GM20000 (cell line): ENCODE measurements around the gene CD44.

ENCODE experiments used
- DNase-seq: peaks from one replicate; pipeline ENCODE4 v3.0.0; 2012; ENCODE audit warnings: low spot score
- TF ChIP-seq, protein P1 (sequence below): IDR thresholded peaks from 2 replicates; pipeline ENCODE4 v1.5.1; 2012; ENCODE audit warnings: mild to moderate bottlenecking, control low read depth; ENCODE audit errors: extremely low read depth, missing control alignments

CD44 gene

DNA sequence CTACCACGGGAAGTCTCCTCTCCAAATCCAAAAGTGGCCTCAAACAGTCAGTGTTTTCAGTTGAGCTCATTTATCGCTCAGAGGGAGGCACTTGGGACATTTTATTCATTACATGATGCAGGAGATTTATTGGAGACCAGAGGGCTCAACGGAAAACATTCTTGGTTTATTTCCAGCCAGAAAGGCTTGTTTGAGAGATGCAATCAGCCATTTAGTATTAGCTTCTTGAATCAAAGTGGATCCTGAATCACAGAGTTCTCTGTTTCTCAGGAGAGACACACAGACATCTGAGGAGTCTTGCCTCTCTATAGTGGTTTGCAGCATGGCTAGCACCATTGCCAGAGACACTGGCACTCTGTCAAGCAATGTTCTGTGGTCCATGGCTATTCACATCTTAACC is 31.5 kb downstream of the CD44 start:
- TF ChIP-seq, protein P1, sequence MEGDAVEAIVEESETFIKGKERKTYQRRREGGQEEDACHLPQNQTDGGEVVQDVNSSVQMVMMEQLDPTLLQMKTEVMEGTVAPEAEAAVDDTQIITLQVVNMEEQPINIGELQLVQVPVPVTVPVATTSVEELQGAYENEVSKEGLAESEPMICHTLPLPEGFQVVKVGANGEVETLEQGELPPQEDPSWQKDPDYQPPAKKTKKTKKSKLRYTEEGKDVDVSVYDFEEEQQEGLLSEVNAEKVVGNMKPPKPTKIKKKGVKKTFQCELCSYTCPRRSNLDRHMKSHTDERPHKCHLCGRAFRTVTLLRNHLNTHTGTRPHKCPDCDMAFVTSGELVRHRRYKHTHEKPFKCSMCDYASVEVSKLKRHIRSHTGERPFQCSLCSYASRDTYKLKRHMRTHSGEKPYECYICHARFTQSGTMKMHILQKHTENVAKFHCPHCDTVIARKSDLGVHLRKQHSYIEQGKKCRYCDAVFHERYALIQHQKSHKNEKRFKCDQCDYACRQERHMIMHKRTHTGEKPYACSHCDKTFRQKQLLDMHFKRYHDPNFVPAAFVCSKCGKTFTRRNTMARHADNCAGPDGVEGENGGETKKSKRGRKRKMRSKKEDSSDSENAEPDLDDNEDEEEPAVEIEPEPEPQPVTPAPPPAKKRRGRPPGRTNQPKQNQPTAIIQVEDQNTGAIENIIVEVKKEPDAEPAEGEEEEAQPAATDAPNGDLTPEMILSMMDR = no peak
- no peak for DNase-seq

DNA sequence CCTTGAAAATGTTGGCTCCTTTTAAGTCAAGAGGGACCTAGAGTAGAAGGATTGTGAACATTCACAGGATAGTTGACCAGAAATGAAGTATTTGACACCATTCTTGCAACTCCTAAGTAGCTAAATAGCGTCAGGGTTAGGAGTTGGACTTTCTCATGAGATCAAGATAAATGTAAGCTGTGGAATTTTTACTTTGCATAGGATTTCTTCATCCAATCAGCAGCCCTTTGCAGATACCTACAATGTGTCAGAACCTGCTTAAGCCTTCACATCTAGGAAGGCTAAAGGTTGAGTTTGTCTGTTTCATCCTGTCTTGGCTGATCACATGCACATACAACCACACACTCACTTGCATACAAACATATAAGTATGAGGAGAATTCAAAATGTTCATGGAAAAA is 32.3 kb downstream of the CD44 start:
- TF ChIP-seq, protein P1 = no peak
- no peak for DNase-seq

DNA sequence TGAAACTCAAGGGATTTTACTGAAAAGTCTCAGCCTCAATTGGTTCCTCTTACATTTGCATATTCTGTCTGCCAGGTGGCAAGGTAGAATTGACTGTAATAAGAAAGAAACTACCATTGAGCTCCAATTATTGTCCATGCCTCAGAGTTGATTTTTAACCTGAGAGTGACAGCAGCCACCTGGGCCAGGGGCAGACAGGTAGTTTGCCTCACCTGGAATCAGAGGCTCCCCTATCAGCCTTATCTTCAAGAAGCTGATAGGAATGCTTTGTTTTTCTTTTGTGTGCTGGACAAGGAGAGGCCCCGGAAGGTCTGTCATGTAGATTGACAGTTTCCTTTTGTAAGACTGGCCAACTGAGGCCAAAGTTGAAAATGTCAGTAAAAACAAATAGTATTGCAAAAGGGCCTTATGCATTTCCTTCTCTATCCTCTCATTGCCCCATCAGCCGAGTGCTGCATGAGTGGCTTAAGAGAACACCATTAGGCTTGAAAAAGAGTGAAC is 34.1 kb downstream of the CD44 start:
- TF ChIP-seq, protein P1 = no peak
- DNase-seq = peak; percentile 15

DNA sequence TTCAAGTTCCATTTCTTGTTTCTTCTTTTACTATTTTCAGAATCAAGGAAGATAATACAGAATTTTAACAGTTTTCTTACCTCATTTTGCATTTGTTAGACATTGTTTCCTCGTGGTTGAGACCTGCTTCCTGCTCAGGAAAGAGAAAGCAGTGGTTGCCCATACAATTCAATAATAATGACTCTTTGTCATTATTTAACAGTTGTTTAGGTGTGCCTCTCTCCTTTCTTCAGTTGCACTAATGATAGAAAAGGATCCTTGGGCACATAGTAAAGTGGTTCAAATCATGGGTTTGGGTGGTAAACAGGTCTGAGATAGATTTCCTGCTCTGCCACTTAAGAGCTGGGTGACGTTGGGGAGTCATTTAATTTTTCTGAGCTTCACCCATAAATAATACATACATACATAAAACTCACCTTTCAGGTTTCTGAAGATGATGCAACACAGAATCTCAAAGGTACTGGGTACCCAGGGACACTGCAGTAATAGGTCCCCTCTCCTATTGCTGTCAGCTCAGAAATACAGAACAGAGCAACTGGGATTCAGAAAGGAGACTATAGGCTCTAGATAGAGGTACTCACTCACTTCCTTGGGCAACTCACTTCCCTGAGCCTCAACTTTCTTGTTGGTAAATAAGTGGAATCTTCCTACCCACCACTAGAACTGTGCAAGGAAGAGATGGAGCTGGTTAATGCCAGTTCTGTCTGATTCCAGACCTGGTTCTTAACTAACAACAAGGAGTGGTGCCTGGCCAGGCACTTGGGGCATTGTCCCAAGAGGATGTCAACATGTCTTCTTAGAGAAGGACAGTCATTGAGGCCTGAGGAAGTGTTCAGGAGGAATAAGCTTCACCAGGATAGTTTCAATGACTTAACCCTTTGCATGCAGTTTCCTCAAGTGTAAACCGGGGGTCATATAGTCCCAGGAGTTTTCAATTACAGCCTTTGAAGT is 34.9 kb downstream of the CD44 start:
- DNase-seq = no peak
- TF ChIP-seq, protein P1 = no peak

DNA sequence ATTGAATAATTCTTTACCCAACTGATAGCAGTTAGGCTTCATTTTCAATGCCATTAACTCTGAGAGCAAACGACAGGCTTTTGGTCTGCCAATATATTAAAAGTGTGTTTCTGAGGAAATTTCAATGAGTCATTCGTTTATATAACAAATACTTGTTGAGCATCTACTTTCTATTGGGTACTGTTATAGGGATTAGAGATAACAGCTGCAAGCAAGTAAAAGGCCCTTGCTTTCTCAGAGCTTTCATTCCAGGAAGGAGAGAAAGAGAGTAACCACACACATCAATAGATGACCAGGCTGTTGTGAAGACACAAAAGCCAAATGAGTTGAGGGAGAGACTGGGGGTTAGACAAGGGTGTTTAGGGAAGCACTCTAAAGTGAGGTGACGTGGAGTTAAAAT is 35.7 kb downstream of the CD44 start:
- TF ChIP-seq, protein P1 = no peak
- DNase-seq = no peak

DNA sequence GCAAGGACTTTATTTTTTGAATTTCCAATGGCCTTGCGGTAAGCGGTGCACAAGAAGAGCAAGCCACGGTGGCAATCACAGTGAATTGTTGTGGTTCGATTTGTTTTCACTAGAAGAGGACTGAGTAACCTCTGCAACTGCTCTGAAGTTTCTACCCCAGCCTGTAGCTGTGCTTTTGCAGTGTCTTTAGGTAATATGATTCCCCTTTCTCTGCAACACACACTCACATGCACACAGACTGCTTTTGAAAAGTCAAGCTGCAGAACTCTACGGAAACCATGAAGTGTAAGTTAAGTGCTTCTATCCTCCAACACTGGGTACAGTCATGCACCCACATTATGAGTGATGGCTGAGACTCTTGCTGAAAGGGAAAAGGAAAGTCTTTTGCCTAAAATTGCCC is 38.4 kb downstream of the CD44 start:
- TF ChIP-seq, protein P1 = no peak
- DNase-seq = no peak

DNA sequence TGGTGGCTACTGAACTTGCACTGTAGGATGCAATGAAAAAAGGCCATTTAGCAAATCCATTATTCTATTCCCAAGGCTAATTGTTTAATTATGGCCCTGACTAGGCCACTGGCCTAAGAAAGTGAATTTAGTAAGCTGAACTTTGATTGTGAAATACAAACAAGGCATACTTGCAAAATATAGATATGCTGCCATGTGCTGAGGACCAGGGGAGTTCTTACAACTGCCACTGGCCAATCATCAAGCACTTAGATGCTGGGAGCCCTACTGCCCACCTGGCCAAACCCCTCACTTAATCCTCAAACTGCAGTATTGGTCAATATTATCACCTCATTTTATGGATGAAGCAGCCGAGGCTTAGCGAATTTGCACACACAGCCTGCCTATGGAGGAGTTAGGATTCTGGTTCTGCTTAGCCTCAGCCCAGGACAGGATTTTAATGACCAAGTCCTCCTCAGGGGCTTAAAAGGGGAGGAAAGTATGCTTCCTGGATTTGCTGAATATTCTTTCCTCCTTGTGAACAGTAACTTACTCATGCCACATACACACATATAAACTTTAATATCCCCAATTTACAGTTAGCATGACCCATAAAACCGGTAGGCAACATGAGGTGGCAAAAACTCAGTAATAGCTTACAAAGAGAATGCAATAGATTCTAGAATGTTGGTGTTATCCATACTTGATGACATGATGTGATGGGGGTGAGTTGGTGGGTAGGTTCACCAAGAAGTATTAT is 39.3 kb downstream of the CD44 start:
- TF ChIP-seq, protein P1 = no peak
- DNase-seq = no peak
